ENCODE measurements around the gene ATP5PD.
"Not testable (repeated sequence)": the region's sequence is repeated elsewhere in the genome, so short reads cannot be mapped to it uniquely, and the experiment has no call there.

DNA sequence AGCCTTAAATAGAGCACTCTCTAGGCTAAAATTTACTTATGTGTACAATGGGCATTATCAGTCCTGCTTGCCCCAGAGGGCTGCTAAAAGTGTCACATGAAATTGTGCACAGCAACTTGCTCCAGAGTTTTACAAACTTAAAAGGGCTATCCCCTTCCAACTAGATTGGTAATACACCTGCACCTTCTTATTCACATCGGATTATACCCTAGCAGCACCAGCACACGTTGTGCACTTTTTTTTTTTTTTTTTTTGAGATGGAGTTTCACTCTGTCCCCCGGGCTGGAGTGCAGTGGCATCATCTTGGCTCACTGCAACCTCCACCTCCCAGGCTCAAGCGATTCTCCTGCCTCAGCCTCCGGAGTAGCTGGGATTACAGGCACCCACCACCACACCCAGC is 3.0 kb downstream of the ATP5PD start:
- TF ChIP-seq, protein P1, sequence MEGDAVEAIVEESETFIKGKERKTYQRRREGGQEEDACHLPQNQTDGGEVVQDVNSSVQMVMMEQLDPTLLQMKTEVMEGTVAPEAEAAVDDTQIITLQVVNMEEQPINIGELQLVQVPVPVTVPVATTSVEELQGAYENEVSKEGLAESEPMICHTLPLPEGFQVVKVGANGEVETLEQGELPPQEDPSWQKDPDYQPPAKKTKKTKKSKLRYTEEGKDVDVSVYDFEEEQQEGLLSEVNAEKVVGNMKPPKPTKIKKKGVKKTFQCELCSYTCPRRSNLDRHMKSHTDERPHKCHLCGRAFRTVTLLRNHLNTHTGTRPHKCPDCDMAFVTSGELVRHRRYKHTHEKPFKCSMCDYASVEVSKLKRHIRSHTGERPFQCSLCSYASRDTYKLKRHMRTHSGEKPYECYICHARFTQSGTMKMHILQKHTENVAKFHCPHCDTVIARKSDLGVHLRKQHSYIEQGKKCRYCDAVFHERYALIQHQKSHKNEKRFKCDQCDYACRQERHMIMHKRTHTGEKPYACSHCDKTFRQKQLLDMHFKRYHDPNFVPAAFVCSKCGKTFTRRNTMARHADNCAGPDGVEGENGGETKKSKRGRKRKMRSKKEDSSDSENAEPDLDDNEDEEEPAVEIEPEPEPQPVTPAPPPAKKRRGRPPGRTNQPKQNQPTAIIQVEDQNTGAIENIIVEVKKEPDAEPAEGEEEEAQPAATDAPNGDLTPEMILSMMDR (IDR thresholded peaks at IDR 0.05; ENCODE audit: borderline replicate concordance, extremely low read depth, low read length, poor library complexity, severe bottlenecking), result not testable (repeated sequence)
- not testable (repeated sequence) for TF ChIP-seq EZH2 (IDR thresholded peaks at IDR 0.05; ENCODE audit: borderline replicate concordance, low read depth, low read length, severe bottlenecking)
